Measurements from ENCODE around the gene GAGE12J.
A peak's percentile ranks its signal among the peaks of the same experiment; 100 is the strongest.
"Not testable (repeated sequence)": the region's sequence is repeated elsewhere in the genome, so short reads cannot be mapped to it uniquely, and the experiment has no call there.

Gene GAGE12J

GRCh38 chrX:49331841-49332240 is 10.0 kb downstream of the GAGE12J start:
- not testable (repeated sequence) for H3K27me3 ChIP-seq

GRCh38 chrX:49341449-49341848 is 19.6 kb downstream of the GAGE12J start:
- intact Hi-C loops (cut with DNase I; ENCODE audit: low total_unique reads); H3K4me3 ChIP-seq: not testable (repeated sequence)
- DNase-seq, result peak in 1 of 2 donors; percentile 24

More at GRCh38 chrX:49331841-49332240, 10.0 kb downstream of the GAGE12J start:
- H3K4me1 ChIP-seq; DNase-seq; H3K27ac ChIP-seq; intact Hi-C loops (cut with DNase I; ENCODE audit: low total_unique reads); H3K4me3 ChIP-seq; H3K36me3 ChIP-seq; H3K9me3 ChIP-seq: not testable (repeated sequence)

GRCh38 chrX:49344496-49345175 is 22.8 kb downstream of the GAGE12J start:
- H3K9me3 ChIP-seq; H3K27me3 ChIP-seq; H3K27ac ChIP-seq; H3K4me1 ChIP-seq; H3K36me3 ChIP-seq; intact Hi-C loops (cut with DNase I; ENCODE audit: low total_unique reads); H3K4me3 ChIP-seq; DNase-seq: not testable (repeated sequence)

More at GRCh38 chrX:49341449-49341848, 19.6 kb downstream of the GAGE12J start:
- H3K27ac ChIP-seq, H3K36me3 ChIP-seq, H3K4me1 ChIP-seq, H3K9me3 ChIP-seq, H3K27me3 ChIP-seq: not testable (repeated sequence)

GRCh38 chrX:49345402-49345801 is 23.6 kb downstream of the GAGE12J start:
- H3K4me1 ChIP-seq; H3K4me3 ChIP-seq; H3K36me3 ChIP-seq; H3K27me3 ChIP-seq; DNase-seq; intact Hi-C loops (cut with DNase I; ENCODE audit: low total_unique reads); H3K27ac ChIP-seq; H3K9me3 ChIP-seq: not testable (repeated sequence)

- H3K4me3 ChIP-seq; H3K27me3 ChIP-seq; H3K4me1 ChIP-seq; H3K27ac ChIP-seq; H3K9me3 ChIP-seq; intact Hi-C loops (cut with DNase I; ENCODE audit: low total_unique reads); H3K36me3 ChIP-seq: not testable (repeated sequence)
- DNase-seq, result peak in 1 of 2 donors; percentile 26
Measured at GRCh38 chrX:49346150-49346549, 24.3 kb downstream of the GAGE12J start.
